ENCODE data around the gene GLE1.

GRCh38 chr9:128497824-128498610 is 6.5 kb upstream of the GLE1 start:
- no peak for TF ChIP-seq POLR2A (IDR thresholded peaks at IDR 0.05; ENCODE audit: low read length)
- TF ChIP-seq GATA1 (IDR thresholded peaks at IDR 0.05; ENCODE audit: low read depth, low read length) = no peak
